Endodermal cell (in vitro differentiated cells): ENCODE results near the gene NPAS3. TPM values are rescaled to one million over a fixed set of nuclear protein-coding genes. Genes with fewer than 3 reads are reported as not detected.

Experiments used
- DNase-seq: peaks from one replicate; pipeline ENCODE4 v3.0.0-alpha.2; 2017
- H3K27ac ChIP-seq: 2 replicates; pipeline ENCODE4 v1.5.1; 2013; ENCODE audit warnings: mild to moderate bottlenecking, low read depth, low read length, moderate library complexity
- H3K27me3 ChIP-seq: 2 replicates; pipeline ENCODE4 v1.6.1; 2013; ENCODE audit warnings: mild to moderate bottlenecking, low read length, moderate library complexity; ENCODE audit not compliant: insufficient read depth, control insufficient read depth, poor library complexity, severe bottlenecking
- H3K36me3 ChIP-seq: 2 replicates; pipeline ENCODE4 v1.7.0; 2013; ENCODE audit warnings: mild to moderate bottlenecking, low read length, moderate library complexity; ENCODE audit not compliant: control insufficient read depth, insufficient read depth
- H3K4me1 ChIP-seq: one replicate; pipeline ENCODE4 v1.7.0; 2013; ENCODE audit warnings: low read length; ENCODE audit not compliant: control insufficient read depth, insufficient read depth
- H3K4me3 ChIP-seq: 2 replicates; pipeline ENCODE4 v1.5.1; 2013; ENCODE audit warnings: mild to moderate bottlenecking, low read length, moderate library complexity
- H3K9ac ChIP-seq: 2 replicates; pipeline ENCODE4 v1.6.1; 2013; ENCODE audit warnings: mild to moderate bottlenecking, low read length, moderate library complexity; ENCODE audit not compliant: poor library complexity, severe bottlenecking; ENCODE audit errors: extremely low read depth
- H3K9me3 ChIP-seq: 2 replicates; pipeline ENCODE4 v1.6.1; 2013; ENCODE audit warnings: mild to moderate bottlenecking, low read length, moderate library complexity; ENCODE audit not compliant: control insufficient read depth
- H3K27ac Mint-ChIP-seq: 2 replicates; pipeline ENCODE4 v1.8.0; 2020; ENCODE audit warnings: mixed read lengths
- H3K27me3 Mint-ChIP-seq: 2 replicates; pipeline ENCODE4 v1.8.0; 2021; ENCODE audit warnings: mild to moderate bottlenecking, mixed read lengths; ENCODE audit not compliant: insufficient read depth
- H3K36me3 Mint-ChIP-seq: 2 replicates; pipeline ENCODE4 v1.8.0; 2020; ENCODE audit warnings: low read depth, mixed read lengths
- H3K4me1 Mint-ChIP-seq: 2 replicates; pipeline ENCODE4 v1.8.0; 2020; ENCODE audit warnings: mixed read lengths
- H3K4me3 Mint-ChIP-seq: 2 replicates; pipeline ENCODE4 v1.8.0; 2020; ENCODE audit warnings: mild to moderate bottlenecking, moderate library complexity, mixed read lengths
- H3K9me3 Mint-ChIP-seq: 2 replicates; pipeline ENCODE4 v1.8.0; 2020; ENCODE audit warnings: mild to moderate bottlenecking, mixed read lengths
- CTCF ChIP-seq: fragments of 200-600 bp; sonication (generic); conservative IDR thresholded peaks from 2 replicates; pipeline ENCODE4 v1.5.0; 2021; ENCODE audit warnings: antibody characterized with exemption, mild to moderate bottlenecking
- WGBS, 2 experiments: methylation state at CpG; one replicate each; pipeline versions ENCODE4 v1.1.5 to v1.1.7; 2013; ENCODE audit warnings: missing lambda C conversion rate in 2 of 2, mixed read lengths in 1 of 2; ENCODE audit not compliant: insufficient coverage in 1 of 2, insufficient read length in 1 of 2; 5-methylcytosine and 5-hydroxymethylcytosine counted together
- total RNA-seq, 2 donors: library from RNA; stranded (reverse); fragmentation: NEBNext Ultra II Directional in 1 of 2; extraction: Animal tissue kit (Norgen Biotek cat#: 25700) in 1 of 2; gene quantifications; 2 replicates in 1 of 2; 3 replicates in 1 of 2; pipeline ENCODE4 v1.2.1, GENCODE V29; 2021

The NPAS3 gene
- total RNA-seq, 2 donors from 2014 or later, result 1.4 to 1.6 TPM

GRCh38 chr14:33833706-33834465 lies 895.2 kb downstream of the NPAS3 start:
- no peak overlapping the region for H3K27ac Mint-ChIP-seq

GRCh38 chr14:33834466-33835260 lies 896.0 kb downstream of the NPAS3 start:
- no peaks in the 10 kb centered on the region for H3K9me3 ChIP-seq
- H3K4me1 ChIP-seq, result peaks cover 5% of the 10 kb centered on the region
- no peaks in the 10 kb centered on the region for H3K36me3 ChIP-seq
- no peak for DNase-seq
- no peak overlapping the region for H3K27ac ChIP-seq
- Mint-ChIP-seq H3K4me1 (peaks cover 9% of the 10 kb centered on the region), H3K9me3 (peaks cover 13% of the 10 kb centered on the region), H3K36me3 (no peaks in the 10 kb centered on the region), H3K4me3 (no peak overlapping the region), H3K27me3 (no peaks in the 10 kb centered on the region), H3K27ac (no peak overlapping the region)
- TF ChIP-seq CTCF, result no peak
- 83 to 89% methylated on average over 6 to 8 of the region's 8 CpGs for WGBS, 2 experiments
- H3K27me3 ChIP-seq, result no peaks in the 10 kb centered on the region
- H3K9ac ChIP-seq, result no peak overlapping the region
- H3K4me3 ChIP-seq, result no peak overlapping the region

More at GRCh38 chr14:33833706-33834465, 895.2 kb downstream of the NPAS3 start:
- Histone ChIP-seq H3K9ac (no peak overlapping the region), H3K4me1 (peaks cover 5% of the 10 kb centered on the region), H3K9me3 (no peaks in the 10 kb centered on the region), H3K36me3 (no peaks in the 10 kb centered on the region), H3K27me3 (no peaks in the 10 kb centered on the region), H3K27ac (no peak overlapping the region), H3K4me3 (no peak overlapping the region)
- Mint-ChIP-seq H3K27me3 (no peaks in the 10 kb centered on the region), H3K4me1 (peaks cover 9% of the 10 kb centered on the region), H3K4me3 (no peak overlapping the region), H3K9me3 (peaks cover 19% of the 10 kb centered on the region), H3K36me3 (no peaks in the 10 kb centered on the region)
- no peak for DNase-seq
- TF ChIP-seq CTCF, result no peak
- 87 to 95% methylated on average over 13 to 16 of the region's 16 CpGs for WGBS, 2 experiments

- Histone ChIP-seq H3K27ac (no peak overlapping the region), H3K9me3 (no peaks in the 10 kb centered on the region), H3K9ac (no peak overlapping the region), H3K4me1 (peaks cover 5% of the 10 kb centered on the region), H3K27me3 (no peaks in the 10 kb centered on the region), H3K36me3 (no peaks in the 10 kb centered on the region), H3K4me3 (no peak overlapping the region)
- Mint-ChIP-seq H3K36me3 (no peaks in the 10 kb centered on the region), H3K27ac (no peak overlapping the region), H3K9me3 (peaks cover 9% of the 10 kb centered on the region), H3K4me3 (no peak overlapping the region), H3K27me3 (no peaks in the 10 kb centered on the region), H3K4me1 (peaks cover 9% of the 10 kb centered on the region)
- no peak for TF ChIP-seq CTCF
- DNase-seq, result no peak
- WGBS, 2 experiments, result 81 to 90% methylated on average over 2 to 6 of the region's 6 CpGs
These were observed 896.6 kb downstream of the NPAS3 start for GRCh38 chr14:33835261-33835655.
